SK-N-SH (cell line): ENCODE measurements around the gene KLF3. TPM values are rescaled to one million over a fixed set of nuclear protein-coding genes. Genes with fewer than 3 reads are reported as not detected.

ENCODE experiments used
- CTCF ChIA-PET: fragments of 300-600, 350-600 bp; formaldehyde crosslinking; extraction: SDS; loops from one replicate; lab custom pipeline; 2021; lab: Yijun Ruan, JAX
- POLR2A ChIA-PET: fragments of 350-600 bp; sonication (Branson Sonifier 250); formaldehyde crosslinking; extraction: SDS; loops from one replicate; lab custom pipeline; 2020; ENCODE audit warnings: antibody characterized with exemption, inconsistent platforms; lab: Yijun Ruan, JAX
- DNase-seq: peaks from one replicate; pipeline ENCODE4 v3.0.0; 2012
- H2AFZ ChIP-seq: fragments of 200-600 bp; sonication (generic); 2 replicates; pipeline ENCODE4 v1.8.1; 2016; ENCODE audit warnings: antibody characterized with exemption, mild to moderate bottlenecking, low read depth
- H3F3A ChIP-seq: fragments of 200-600 bp; sonication (generic); replicated peaks from 2 replicates; pipeline ENCODE3; 2016; ENCODE audit warnings: antibody characterized with exemption, mild to moderate bottlenecking; ENCODE audit not compliant: insufficient read depth
- H3K27ac ChIP-seq, 2 experiments: fragments of 200-500 bp in 1 of 2; fragments of 200-600 bp in 1 of 2; sonication (Bioruptor generic) in 1 of 2; sonication (generic), shearing (Covaris generic) in 1 of 2; 2 replicates each; pipeline versions ENCODE4 v1.5.1 to v1.6.1; 2014 to 2016; ENCODE audit warnings: low read depth in 2 of 2, inconsistent platforms in 1 of 2, low read length in 1 of 2, mild to moderate bottlenecking in 1 of 2, mixed read lengths in 1 of 2
- H3K27me3 ChIP-seq: fragments of 200-600 bp; sonication (generic), shearing (Covaris generic); 2 replicates; pipeline ENCODE4 v1.6.1; 2016; ENCODE audit warnings: mixed run types; ENCODE audit not compliant: insufficient read depth
- H3K36me3 ChIP-seq, 2 experiments: fragments of 200-500 bp in 1 of 2; fragments of 200-600 bp in 1 of 2; sonication (Bioruptor generic) in 1 of 2; sonication (generic) in 1 of 2; replicated peaks in 1 of 2; 2 replicates each; pipeline versions ENCODE3 to v1.5.1; 2014 to 2016; ENCODE audit warnings: low read length in 1 of 2, mild to moderate bottlenecking in 1 of 2; ENCODE audit not compliant: insufficient read depth in 2 of 2, control insufficient read depth in 1 of 2
- H3K4me1 ChIP-seq, 2 experiments: fragments of 200-500 bp in 1 of 2; fragments of 200-600 bp in 1 of 2; sonication (Bioruptor generic) in 1 of 2; sonication (generic), shearing (Covaris generic) in 1 of 2; 2 replicates each; pipeline versions ENCODE4 v1.5.1 to v1.6.1; 2014 to 2016; ENCODE audit warnings: low read depth in 1 of 2, low read length in 1 of 2, mixed run types in 1 of 2; ENCODE audit not compliant: insufficient read depth in 2 of 2, control insufficient read depth in 1 of 2
- H3K4me2 ChIP-seq: fragments of 200-600 bp; sonication (generic), shearing (Covaris generic); 2 replicates; pipeline ENCODE4 v1.6.1; 2017; ENCODE audit warnings: mixed run types
- H3K4me3 ChIP-seq, 2 experiments: fragments of 200-500 bp in 1 of 2; fragments of 200-600 bp in 1 of 2; sonication (Bioruptor generic) in 1 of 2; sonication (generic), shearing (Covaris generic) in 1 of 2; 2 replicates each; pipeline versions ENCODE4 v1.5.1 to v1.8.1; 2014 to 2016; ENCODE audit warnings: low read depth in 2 of 2, inconsistent platforms in 1 of 2, low read length in 1 of 2, mild to moderate bottlenecking in 1 of 2, mixed read lengths in 1 of 2, moderate library complexity in 1 of 2
- H3K79me2 ChIP-seq: fragments of 200-600 bp; sonication (generic); 2 replicates; pipeline ENCODE4 v1.8.1; 2017; ENCODE audit warnings: mild to moderate bottlenecking; ENCODE audit not compliant: insufficient read depth
- H3K9ac ChIP-seq: fragments of 200-600 bp; sonication (generic); 2 replicates; pipeline ENCODE4 v1.6.1; 2017; ENCODE audit warnings: mixed run types
- H3K9me2 ChIP-seq: fragments of 200-600 bp; sonication (generic); 2 replicates; pipeline ENCODE4 v1.6.1; 2017; ENCODE audit warnings: mixed run types
- H3K9me3 ChIP-seq: fragments of 200-600 bp; sonication (generic); 2 replicates; pipeline ENCODE4 v1.6.1; 2017; ENCODE audit warnings: mixed run types, mild to moderate bottlenecking, moderate library complexity
- H4K20me1 ChIP-seq: fragments of 200-600 bp; sonication (generic); 2 replicates; pipeline ENCODE4 v1.6.1; 2017; ENCODE audit warnings: mild to moderate bottlenecking, mixed run types; ENCODE audit not compliant: insufficient read depth
- CHD2 ChIP-seq: fragments of 150-350 bp; IDR thresholded peaks from 2 replicates; pipeline ENCODE4 v1.6.1; 2018; ENCODE audit warnings: low read length; ENCODE audit not compliant: partially characterized antibody
- CTCF ChIP-seq: fragments of 200-600 bp; sonication (generic); IDR thresholded peaks from 2 replicates; pipeline ENCODE4 v1.6.1; 2017; ENCODE audit warnings: antibody characterized with exemption, mild to moderate bottlenecking, moderate library complexity
- FOXM1 ChIP-seq: IDR thresholded peaks from 2 replicates; pipeline ENCODE4 v1.4.0; 2012; ENCODE audit warnings: low read depth, mild to moderate bottlenecking
- GATA2 ChIP-seq: sonication (generic); formaldehyde crosslinking; IDR thresholded peaks from 2 replicates; pipeline ENCODE4 v1.5.0; 2020; ENCODE audit warnings: mild to moderate bottlenecking, missing genetic modification reagents
- JUND ChIP-seq: IDR thresholded peaks from 2 replicates; pipeline ENCODE4 v1.4.0; 2012
- MXI1 ChIP-seq: IDR thresholded peaks from 2 replicates; pipeline ENCODE4 v1.6.1; 2012; ENCODE audit warnings: mild to moderate bottlenecking, low read depth, low read length, improper control_type of control experiment
- RCOR1 ChIP-seq: fragments of 150-350 bp; IDR thresholded peaks from 2 replicates; pipeline ENCODE4 v1.6.1; 2017; ENCODE audit warnings: antibody characterized with exemption, low read length
- SMC3 ChIP-seq: IDR thresholded peaks from 2 replicates; pipeline ENCODE4 v1.6.1; 2012; ENCODE audit warnings: low read depth, low read length, improper control_type of control experiment
- TCF12 ChIP-seq: IDR thresholded peaks from 2 replicates; pipeline ENCODE4 v1.4.0; 2012
- TEAD4 ChIP-seq: IDR thresholded peaks from 2 replicates; pipeline ENCODE4 v1.4.0; 2012; ENCODE audit warnings: mild to moderate bottlenecking, borderline replicate concordance; ENCODE audit not compliant: insufficient read depth
- YY1 ChIP-seq: IDR thresholded peaks from 2 replicates; pipeline ENCODE4 v1.4.0; 2012; ENCODE audit warnings: low read depth, mild to moderate bottlenecking
- WGBS: methylation state at CpG from one replicate; pipeline ENCODE4 v1.1.6; 2017; ENCODE audit warnings: low lambda C conversion rate; 5-methylcytosine and 5-hydroxymethylcytosine counted together
- polyA plus RNA-seq, 3 experiments: library from polyadenylated mRNA; depleted of rRNA; stranded (reverse); fragments of >200 nt; gene quantifications; 2 replicates each; pipeline ENCODE4 v1.2.3, GENCODE V29; 2012
- TF ChIP-seq, protein P1 (sequence below): IDR thresholded peaks from 2 replicates; pipeline ENCODE4 v1.6.1; 2012; ENCODE audit warnings: mild to moderate bottlenecking, low read depth, low read length, moderate library complexity

KLF3 gene
- polyA plus RNA-seq, 1 of the 3 experiments (the other 2 are of a cell fraction), result 8.2 TPM

DNA sequence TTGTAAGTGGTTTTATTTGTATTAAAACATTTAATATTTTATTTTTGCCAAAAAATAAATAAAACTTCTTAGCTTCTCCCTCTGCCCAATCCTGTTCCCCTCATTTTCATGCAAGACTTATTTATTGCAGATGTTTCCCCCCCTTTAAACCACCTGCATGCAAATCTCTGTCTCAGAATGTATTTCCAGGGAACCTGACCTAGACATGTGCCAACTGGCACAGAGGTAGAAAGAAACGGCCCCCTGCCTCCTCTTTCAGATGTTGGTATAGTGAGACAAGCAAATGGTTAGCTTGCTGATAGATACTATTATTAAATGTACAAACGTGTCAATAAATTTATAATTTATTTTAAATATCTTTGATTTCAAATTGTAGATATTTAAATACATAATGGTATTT, 47.1 kb downstream of the KLF3 start (continued):
- TF ChIP-seq, protein P1, sequence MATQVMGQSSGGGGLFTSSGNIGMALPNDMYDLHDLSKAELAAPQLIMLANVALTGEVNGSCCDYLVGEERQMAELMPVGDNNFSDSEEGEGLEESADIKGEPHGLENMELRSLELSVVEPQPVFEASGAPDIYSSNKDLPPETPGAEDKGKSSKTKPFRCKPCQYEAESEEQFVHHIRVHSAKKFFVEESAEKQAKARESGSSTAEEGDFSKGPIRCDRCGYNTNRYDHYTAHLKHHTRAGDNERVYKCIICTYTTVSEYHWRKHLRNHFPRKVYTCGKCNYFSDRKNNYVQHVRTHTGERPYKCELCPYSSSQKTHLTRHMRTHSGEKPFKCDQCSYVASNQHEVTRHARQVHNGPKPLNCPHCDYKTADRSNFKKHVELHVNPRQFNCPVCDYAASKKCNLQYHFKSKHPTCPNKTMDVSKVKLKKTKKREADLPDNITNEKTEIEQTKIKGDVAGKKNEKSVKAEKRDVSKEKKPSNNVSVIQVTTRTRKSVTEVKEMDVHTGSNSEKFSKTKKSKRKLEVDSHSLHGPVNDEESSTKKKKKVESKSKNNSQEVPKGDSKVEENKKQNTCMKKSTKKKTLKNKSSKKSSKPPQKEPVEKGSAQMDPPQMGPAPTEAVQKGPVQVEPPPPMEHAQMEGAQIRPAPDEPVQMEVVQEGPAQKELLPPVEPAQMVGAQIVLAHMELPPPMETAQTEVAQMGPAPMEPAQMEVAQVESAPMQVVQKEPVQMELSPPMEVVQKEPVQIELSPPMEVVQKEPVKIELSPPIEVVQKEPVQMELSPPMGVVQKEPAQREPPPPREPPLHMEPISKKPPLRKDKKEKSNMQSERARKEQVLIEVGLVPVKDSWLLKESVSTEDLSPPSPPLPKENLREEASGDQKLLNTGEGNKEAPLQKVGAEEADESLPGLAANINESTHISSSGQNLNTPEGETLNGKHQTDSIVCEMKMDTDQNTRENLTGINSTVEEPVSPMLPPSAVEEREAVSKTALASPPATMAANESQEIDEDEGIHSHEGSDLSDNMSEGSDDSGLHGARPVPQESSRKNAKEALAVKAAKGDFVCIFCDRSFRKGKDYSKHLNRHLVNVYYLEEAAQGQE, result no peak
- TF ChIP-seq TCF12, result no peak

DNA sequence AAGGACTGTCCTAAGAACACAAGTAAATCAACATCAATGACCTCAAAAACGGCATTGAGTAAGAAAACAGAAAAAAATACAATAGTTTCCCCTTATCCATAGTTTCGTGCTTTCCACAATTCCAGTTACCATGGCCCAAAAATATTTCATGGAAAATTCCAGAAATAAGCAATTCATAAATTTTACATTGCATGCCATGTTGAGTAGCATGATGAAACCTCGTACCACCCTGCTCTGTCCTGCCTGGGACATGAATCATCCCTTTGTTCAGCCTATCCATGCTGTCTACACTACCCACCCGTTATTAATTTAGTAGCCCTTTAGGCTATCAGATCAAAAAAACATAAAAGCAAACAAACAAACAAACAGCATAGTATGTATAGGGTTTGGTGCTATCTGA, 51.1 kb downstream of the KLF3 start:
- Histone ChIP-seq H4K20me1 (no peaks in the 10 kb centered on the region), H3K9ac (no peak overlapping the region), H3K79me2 (no peaks in the 10 kb centered on the region), H3K27me3 (no peaks in the 10 kb centered on the region), H3K36me3 (no peaks in the 10 kb centered on the region), H3F3A (no peaks in the 10 kb centered on the region), H2AFZ (no peak overlapping the region), H3K9me2 (no peaks in the 10 kb centered on the region), H3K4me2 (no peak overlapping the region), H3K9me3 (no peaks in the 10 kb centered on the region), H3K27ac (no peak overlapping the region), H3K4me1 (peaks cover 0 to 3% of the 10 kb centered on the region in 2 experiments; a peak in 1 of 4 replicates), H3K4me3 (no peak overlapping the region)
- TF ChIP-seq GATA2 (CRISPR knock-in tag) (no peak), FOXM1 (no peak), MXI1 (no peak), YY1 (no peak), CTCF (no peak), CHD2 (no peak), RCOR1 (no peak), JUND (no peak), SMC3 (no peak), TEAD4 (no peak)
- TF ChIP-seq, protein P1, result no peak
- WGBS, result 36% methylated on average over 4 of the region's 4 CpGs
- POLR2A ChIA-PET, result no interaction called here
- no peak for DNase-seq
- CTCF ChIA-PET, result interaction anchor here (1.3 to 2.7 kb wide), 2 partner anchors 15 to 535 kb away, joined by 5 to 11 read pairs; no protein-coding TSS in a partner anchor
